H9 (cell line): Measurements from ENCODE around the gene SLC35F3. TPM values are rescaled to one million over a fixed set of nuclear protein-coding genes. Genes with fewer than 3 reads are reported as not detected.

ENCODE experiments used
- DNase-seq: peaks from one replicate; pipeline ENCODE4 v3.0.0-alpha.2; 2017
- H2AFZ ChIP-seq: one replicate; pipeline ENCODE4 v1.6.1; 2013; ENCODE audit warnings: mild to moderate bottlenecking, low read length, control low read depth, moderate library complexity
- H2AK5ac ChIP-seq: 2 replicates; pipeline ENCODE4 v1.6.1; 2013; ENCODE audit warnings: low read length, control low read depth, mixed read lengths; ENCODE audit not compliant: insufficient read length
- H2BK120ac ChIP-seq: one replicate; pipeline ENCODE4 v1.6.1; 2013; ENCODE audit warnings: low read depth, mild to moderate bottlenecking, low read length, control low read depth, inconsistent platforms; ENCODE audit not compliant: poor library complexity, severe bottlenecking
- H2BK12ac ChIP-seq: 2 replicates; pipeline ENCODE4 v1.6.1; 2013; ENCODE audit warnings: low read length, control low read depth, mixed read lengths, low read depth; ENCODE audit not compliant: insufficient read length
- H2BK15ac ChIP-seq: 2 replicates; pipeline ENCODE4 v1.6.1; 2013; ENCODE audit warnings: low read depth, low read length, control low read depth
- H2BK20ac ChIP-seq: one replicate; pipeline ENCODE4 v1.6.1; 2013; ENCODE audit warnings: low read depth, mild to moderate bottlenecking, low read length, control low read depth, inconsistent platforms; ENCODE audit not compliant: poor library complexity, severe bottlenecking
- H2BK5ac ChIP-seq: 2 replicates; pipeline ENCODE4 v1.6.1; 2013; ENCODE audit warnings: low read length, control low read depth, mixed read lengths; ENCODE audit not compliant: insufficient read length
- H3K14ac ChIP-seq: 2 replicates; pipeline ENCODE4 v1.6.1; 2013; ENCODE audit warnings: low read length, control low read depth; ENCODE audit not compliant: insufficient read depth
- H3K18ac ChIP-seq: 2 replicates; pipeline ENCODE4 v1.6.1; 2013; ENCODE audit warnings: low read depth, mild to moderate bottlenecking, mixed read lengths, low read length, control low read depth; ENCODE audit not compliant: insufficient read length
- H3K23ac ChIP-seq: 2 replicates; pipeline ENCODE4 v1.6.1; 2013; ENCODE audit warnings: low read length, control low read depth, mixed read lengths, low read depth; ENCODE audit not compliant: insufficient read length
- H3K23me2 ChIP-seq: 2 replicates; pipeline ENCODE4 v1.6.1; 2013; ENCODE audit warnings: low read depth, mild to moderate bottlenecking, mixed read lengths, low read length, control low read depth; ENCODE audit not compliant: insufficient read length, poor library complexity, severe bottlenecking
- H3K27ac ChIP-seq: 2 replicates; pipeline ENCODE4 v1.5.1; 2013; ENCODE audit warnings: low read length, control low read depth, mixed read lengths, low read depth; ENCODE audit not compliant: insufficient read length
- H3K27me3 ChIP-seq: 2 replicates; pipeline ENCODE4 v1.6.1; 2013; ENCODE audit warnings: low read length, control low read depth, inconsistent platforms; ENCODE audit not compliant: insufficient read depth
- H3K4ac ChIP-seq: 2 replicates; pipeline ENCODE4 v1.6.1; 2013; ENCODE audit warnings: low read depth, mild to moderate bottlenecking, control low read depth, inconsistent platforms, low read length, moderate library complexity
- H3K4me1 ChIP-seq: 2 replicates; pipeline ENCODE4 v1.6.1; 2013; ENCODE audit warnings: low read length, control low read depth, inconsistent platforms; ENCODE audit not compliant: insufficient read depth
- H3K4me2 ChIP-seq: 2 replicates; pipeline ENCODE4 v1.6.1; 2013; ENCODE audit warnings: low read length, control low read depth, mixed read lengths; ENCODE audit not compliant: insufficient read length, insufficient read depth
- H3K56ac ChIP-seq: 2 replicates; pipeline ENCODE4 v1.6.1; 2013; ENCODE audit warnings: low read depth, mild to moderate bottlenecking, mixed read lengths, low read length, control low read depth; ENCODE audit not compliant: insufficient read length
- H3K79me1 ChIP-seq: 2 replicates; pipeline ENCODE4 v1.6.1; 2013; ENCODE audit warnings: low read depth, mild to moderate bottlenecking, moderate library complexity, low read length, control low read depth, inconsistent platforms; ENCODE audit not compliant: insufficient read depth, poor library complexity, severe bottlenecking
- H3K79me2 ChIP-seq: 2 replicates; pipeline ENCODE4 v1.6.1; 2013; ENCODE audit warnings: low read length, control low read depth, inconsistent platforms; ENCODE audit not compliant: insufficient read depth
- H3K9ac ChIP-seq: 2 replicates; pipeline ENCODE4 v1.6.1; 2013; ENCODE audit warnings: low read length, control low read depth, mixed read lengths; ENCODE audit not compliant: insufficient read length; ENCODE audit errors: extremely low read depth
- H3K9me3 ChIP-seq: one replicate; pipeline ENCODE4 v1.6.1; 2013; ENCODE audit warnings: low read depth, low read length, inconsistent platforms; ENCODE audit not compliant: control insufficient read depth
- H3T11ph ChIP-seq: one replicate; pipeline ENCODE4 v1.6.1; 2013; ENCODE audit warnings: mild to moderate bottlenecking, low read length, control low read depth, inconsistent platforms
- H4K20me1 ChIP-seq: one replicate; pipeline ENCODE4 v1.6.1; 2013; ENCODE audit not compliant: control insufficient read depth, insufficient read length, insufficient read depth
- H4K5ac ChIP-seq: 2 replicates; pipeline ENCODE4 v1.6.1; 2013; ENCODE audit warnings: low read depth, mild to moderate bottlenecking, mixed read lengths, low read length, control low read depth; ENCODE audit not compliant: insufficient read length
- H4K8ac ChIP-seq: replicated peaks from 2 replicates; pipeline ENCODE4 v1.6.1; 2013; ENCODE audit warnings: low read length, control low read depth, mixed read lengths, low read depth; ENCODE audit not compliant: insufficient read length
- H4K91ac ChIP-seq: 2 replicates; pipeline ENCODE4 v1.6.1; 2013; ENCODE audit warnings: low read depth, mild to moderate bottlenecking, moderate library complexity, mixed read lengths, low read length, control low read depth; ENCODE audit not compliant: insufficient read length
- H3K27ac Mint-ChIP-seq, 3 experiments: 2 replicates in 2 of 3; 3 replicates in 1 of 3; pipeline ENCODE4 v1.8.0; 2020 to 2021; ENCODE audit warnings: mixed read lengths in 3 of 3, mild to moderate bottlenecking in 1 of 3, moderate library complexity in 1 of 3
- H3K27me3 Mint-ChIP-seq: 2 replicates; pipeline ENCODE4 v1.8.0; 2021; ENCODE audit warnings: low read depth, mild to moderate bottlenecking, moderate library complexity, mixed read lengths
- H3K36me3 Mint-ChIP-seq, 3 experiments: 2 replicates in 2 of 3; 3 replicates in 1 of 3; pipeline ENCODE4 v1.8.0; 2020 to 2021; ENCODE audit warnings: low read depth in 3 of 3, mixed read lengths in 3 of 3; ENCODE audit not compliant: insufficient read depth in 1 of 3
- H3K4me1 Mint-ChIP-seq, 2 experiments: 2 replicates each; pipeline ENCODE4 v1.8.0; 2020; ENCODE audit warnings: mixed read lengths in 2 of 2
- H3K4me3 Mint-ChIP-seq, 2 experiments: 2 replicates in 1 of 2; 3 replicates in 1 of 2; pipeline ENCODE4 v1.8.0; 2020 to 2021; ENCODE audit warnings: mild to moderate bottlenecking in 2 of 2, mixed read lengths in 2 of 2, moderate library complexity in 1 of 2
- H3K9me3 Mint-ChIP-seq, 2 experiments: 2 replicates in 1 of 2; 3 replicates in 1 of 2; pipeline ENCODE4 v1.8.0; 2020; ENCODE audit warnings: mild to moderate bottlenecking in 2 of 2, mixed read lengths in 2 of 2, moderate library complexity in 1 of 2
- WGBS: extraction: QIAGEN DNeasy Blood & Tissue Kit; methylation state at CpG from one replicate; pipeline ENCODE4 v1.1.7; 2013; ENCODE audit warnings: missing lambda C conversion rate, low lambda C conversion rate, mixed read lengths; ENCODE audit not compliant: insufficient read length; ENCODE audit errors: extremely low coverage; 5-methylcytosine and 5-hydroxymethylcytosine counted together
- total RNA-seq: library from RNA; stranded (reverse); gene quantifications from 2 replicates; pipeline ENCODE4 v1.2.1, GENCODE V29; 2021
- TF ChIP-seq, protein P1 (sequence below): fragments of 200-600 bp; sonication (generic); conservative IDR thresholded peaks from 3 replicates; pipeline ENCODE4 v1.8.0; 2021; ENCODE audit warnings: antibody characterized with exemption, mild to moderate bottlenecking

The SLC35F3 gene
- total RNA-seq, 1 experiment from 2014 or later: 0.81 TPM

DNA sequence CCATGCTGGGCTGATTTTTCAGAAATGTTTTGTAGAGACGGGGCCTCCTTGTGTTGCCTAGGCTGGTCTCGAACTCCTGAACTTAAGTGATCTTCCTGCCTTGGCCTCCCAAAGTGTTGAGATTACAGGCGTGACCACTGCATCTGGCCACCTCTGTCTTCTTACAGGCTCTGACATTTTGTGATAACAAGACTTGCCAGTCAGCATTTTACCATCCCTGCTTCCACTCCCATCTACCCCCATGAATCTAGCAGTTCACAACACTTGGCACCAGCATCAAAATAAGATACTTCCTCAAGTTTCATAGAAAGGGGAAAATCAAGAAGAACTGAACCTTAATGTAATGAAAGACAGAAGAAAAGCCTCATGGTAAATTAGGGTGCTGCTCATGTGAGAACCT lies 32.4 kb downstream of the SLC35F3 start:
- Histone ChIP-seq H3K4me2 (no peak overlapping the region), H3K9me3 (no peaks in the 10 kb centered on the region), H3K56ac (no peak overlapping the region), H4K8ac (no peak overlapping the region), H2BK20ac (no peak overlapping the region), H3K27ac (no peak overlapping the region), H3K4ac (no peak overlapping the region), H3T11ph (no peak overlapping the region), H4K20me1 (no peaks in the 10 kb centered on the region), H3K79me2 (no peaks in the 10 kb centered on the region), H3K14ac (no peak overlapping the region), H3K27me3 (no peaks in the 10 kb centered on the region), H4K91ac (no peak overlapping the region), H2AK5ac (no peak overlapping the region), H3K79me1 (no peaks in the 10 kb centered on the region), H4K5ac (no peak overlapping the region), H3K9ac (no peak overlapping the region), H2BK120ac (no peak overlapping the region), H2BK5ac (no peak overlapping the region), H3K18ac (no peak overlapping the region), H3K23me2 (no peaks in the 10 kb centered on the region), H2BK15ac (no peak overlapping the region), H2BK12ac (no peak overlapping the region), H2AFZ (no peak overlapping the region), H3K4me1 (no peaks in the 10 kb centered on the region), H3K23ac (no peak overlapping the region)
- Mint-ChIP-seq H3K36me3 (no peaks in the 10 kb centered on the region), H3K4me3 (no peak overlapping the region), H3K4me1 (no peaks in the 10 kb centered on the region), H3K27ac (no peak overlapping the region; a peak in 1 of 7 replicates), H3K27me3 (peaks cover 23% of the 10 kb centered on the region), H3K9me3 (no peaks in the 10 kb centered on the region)
- TF ChIP-seq, protein P1, sequence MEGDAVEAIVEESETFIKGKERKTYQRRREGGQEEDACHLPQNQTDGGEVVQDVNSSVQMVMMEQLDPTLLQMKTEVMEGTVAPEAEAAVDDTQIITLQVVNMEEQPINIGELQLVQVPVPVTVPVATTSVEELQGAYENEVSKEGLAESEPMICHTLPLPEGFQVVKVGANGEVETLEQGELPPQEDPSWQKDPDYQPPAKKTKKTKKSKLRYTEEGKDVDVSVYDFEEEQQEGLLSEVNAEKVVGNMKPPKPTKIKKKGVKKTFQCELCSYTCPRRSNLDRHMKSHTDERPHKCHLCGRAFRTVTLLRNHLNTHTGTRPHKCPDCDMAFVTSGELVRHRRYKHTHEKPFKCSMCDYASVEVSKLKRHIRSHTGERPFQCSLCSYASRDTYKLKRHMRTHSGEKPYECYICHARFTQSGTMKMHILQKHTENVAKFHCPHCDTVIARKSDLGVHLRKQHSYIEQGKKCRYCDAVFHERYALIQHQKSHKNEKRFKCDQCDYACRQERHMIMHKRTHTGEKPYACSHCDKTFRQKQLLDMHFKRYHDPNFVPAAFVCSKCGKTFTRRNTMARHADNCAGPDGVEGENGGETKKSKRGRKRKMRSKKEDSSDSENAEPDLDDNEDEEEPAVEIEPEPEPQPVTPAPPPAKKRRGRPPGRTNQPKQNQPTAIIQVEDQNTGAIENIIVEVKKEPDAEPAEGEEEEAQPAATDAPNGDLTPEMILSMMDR: no peak
- no peak for DNase-seq
- no CpG with 5 or more reads among the region's 3 CpGs for WGBS
